ENCODE measurements around the gene FNBP1.

FNBP1 gene

DNA sequence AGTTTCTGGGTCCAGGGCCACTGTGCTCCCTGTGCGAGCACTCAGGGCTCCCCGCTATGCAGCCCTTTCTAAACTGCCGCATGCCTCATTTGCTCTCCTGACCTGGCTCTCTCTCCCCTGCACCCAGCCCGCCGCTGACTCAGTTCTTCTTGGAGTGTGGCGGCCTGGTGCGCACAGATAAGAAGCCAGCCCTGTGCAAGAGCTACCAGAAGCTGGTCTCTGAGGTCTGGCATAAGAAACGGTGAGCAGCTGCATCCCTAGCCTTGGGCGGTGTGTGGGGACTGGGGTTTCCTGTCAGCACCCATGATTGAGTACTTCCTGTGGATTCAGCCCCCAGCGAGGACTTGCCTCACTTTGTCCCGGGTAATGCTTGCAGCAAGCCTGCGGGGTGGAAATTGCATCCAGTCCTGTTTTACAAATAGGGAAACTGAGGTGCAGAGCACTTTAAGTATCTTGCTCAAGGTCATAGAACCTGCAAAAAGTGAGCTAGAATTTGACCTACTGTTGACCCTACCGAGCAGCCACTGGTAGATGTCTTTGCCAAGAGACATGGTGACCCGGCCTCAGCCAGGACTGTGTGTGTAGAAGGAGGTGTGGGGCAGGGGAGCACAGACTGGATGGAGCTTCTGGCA, 179.8 kb downstream of the FNBP1 start:
- no peak overlapping the region for H3K4me3 ChIP-seq (replicated peaks; ENCODE audit: low read depth, low read length)
- TF ChIP-seq, protein P1, sequence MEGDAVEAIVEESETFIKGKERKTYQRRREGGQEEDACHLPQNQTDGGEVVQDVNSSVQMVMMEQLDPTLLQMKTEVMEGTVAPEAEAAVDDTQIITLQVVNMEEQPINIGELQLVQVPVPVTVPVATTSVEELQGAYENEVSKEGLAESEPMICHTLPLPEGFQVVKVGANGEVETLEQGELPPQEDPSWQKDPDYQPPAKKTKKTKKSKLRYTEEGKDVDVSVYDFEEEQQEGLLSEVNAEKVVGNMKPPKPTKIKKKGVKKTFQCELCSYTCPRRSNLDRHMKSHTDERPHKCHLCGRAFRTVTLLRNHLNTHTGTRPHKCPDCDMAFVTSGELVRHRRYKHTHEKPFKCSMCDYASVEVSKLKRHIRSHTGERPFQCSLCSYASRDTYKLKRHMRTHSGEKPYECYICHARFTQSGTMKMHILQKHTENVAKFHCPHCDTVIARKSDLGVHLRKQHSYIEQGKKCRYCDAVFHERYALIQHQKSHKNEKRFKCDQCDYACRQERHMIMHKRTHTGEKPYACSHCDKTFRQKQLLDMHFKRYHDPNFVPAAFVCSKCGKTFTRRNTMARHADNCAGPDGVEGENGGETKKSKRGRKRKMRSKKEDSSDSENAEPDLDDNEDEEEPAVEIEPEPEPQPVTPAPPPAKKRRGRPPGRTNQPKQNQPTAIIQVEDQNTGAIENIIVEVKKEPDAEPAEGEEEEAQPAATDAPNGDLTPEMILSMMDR (IDR thresholded peaks at IDR 0.05; ENCODE audit: low read length, missing control alignments): no peak
- peak; percentile 95 for DNase-seq (ENCODE audit: low read depth)

DNA sequence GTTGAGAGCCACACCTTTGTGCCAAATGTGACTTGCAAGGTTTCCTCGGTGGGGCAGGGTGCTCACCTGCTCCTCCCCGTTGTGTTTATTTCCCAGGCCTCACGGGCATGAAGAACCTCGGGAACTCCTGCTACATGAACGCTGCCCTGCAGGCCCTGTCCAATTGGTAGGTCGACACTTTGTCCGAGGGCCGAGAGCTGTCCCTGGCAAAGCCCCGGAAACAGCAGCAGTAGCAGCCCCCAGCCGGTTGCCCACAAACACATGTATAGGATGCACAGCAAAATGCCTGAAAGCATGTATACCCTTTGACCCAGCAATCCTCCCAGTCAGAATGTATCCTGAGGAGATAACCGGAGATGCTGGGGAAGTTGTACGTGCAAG, 181.6 kb downstream of the FNBP1 start:
- no peak for DNase-seq (ENCODE audit: low read depth)
- H3K4me3 ChIP-seq (replicated peaks; ENCODE audit: low read depth, low read length): no peak overlapping the region
- TF ChIP-seq, protein P1 (IDR thresholded peaks at IDR 0.05; ENCODE audit: low read length, missing control alignments): no peak

DNA sequence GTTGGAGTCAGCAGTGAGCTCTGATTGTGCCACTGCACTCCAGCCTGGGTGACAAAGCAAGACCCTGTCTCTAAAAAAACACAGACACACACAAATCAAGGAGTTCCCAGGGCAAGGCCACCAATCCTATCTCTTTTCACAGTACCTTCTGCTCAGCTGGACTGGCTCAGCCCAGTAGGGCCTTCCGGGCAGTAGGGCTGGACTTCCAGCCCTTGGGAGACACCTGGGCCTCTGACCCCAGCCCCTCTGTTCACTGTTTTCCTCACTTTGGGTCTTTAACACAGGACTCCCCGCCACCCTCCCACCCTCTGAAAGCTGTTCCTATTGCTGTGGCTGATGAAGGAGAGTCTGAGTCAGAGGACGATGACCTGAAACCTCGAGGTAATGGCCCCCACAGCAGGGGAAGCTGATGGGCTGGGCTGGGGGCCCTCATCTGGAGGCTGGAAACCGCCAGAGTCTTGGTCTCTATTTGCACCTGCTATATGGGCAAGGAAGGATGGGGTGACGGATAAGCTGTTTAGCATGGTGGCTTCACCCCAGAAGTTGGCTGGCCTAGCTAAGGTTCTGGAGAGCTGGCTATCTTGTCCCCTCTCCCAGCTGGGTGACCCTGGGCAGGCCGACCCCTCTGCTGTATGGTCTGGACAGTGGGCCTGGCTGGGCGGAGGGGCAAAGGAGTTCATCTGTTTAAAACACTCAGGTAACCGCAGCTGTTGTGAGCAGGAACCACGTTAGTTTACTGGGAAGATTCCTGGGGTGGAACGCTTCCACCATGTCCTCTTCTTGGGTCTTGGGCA, 182.1 kb downstream of the FNBP1 start:
- TF ChIP-seq, protein P1 (IDR thresholded peaks at IDR 0.05; ENCODE audit: low read length, missing control alignments): no peak
- DNase-seq (ENCODE audit: low read depth): no peak
- no peak overlapping the region for H3K4me3 ChIP-seq (replicated peaks; ENCODE audit: low read depth, low read length)

DNA sequence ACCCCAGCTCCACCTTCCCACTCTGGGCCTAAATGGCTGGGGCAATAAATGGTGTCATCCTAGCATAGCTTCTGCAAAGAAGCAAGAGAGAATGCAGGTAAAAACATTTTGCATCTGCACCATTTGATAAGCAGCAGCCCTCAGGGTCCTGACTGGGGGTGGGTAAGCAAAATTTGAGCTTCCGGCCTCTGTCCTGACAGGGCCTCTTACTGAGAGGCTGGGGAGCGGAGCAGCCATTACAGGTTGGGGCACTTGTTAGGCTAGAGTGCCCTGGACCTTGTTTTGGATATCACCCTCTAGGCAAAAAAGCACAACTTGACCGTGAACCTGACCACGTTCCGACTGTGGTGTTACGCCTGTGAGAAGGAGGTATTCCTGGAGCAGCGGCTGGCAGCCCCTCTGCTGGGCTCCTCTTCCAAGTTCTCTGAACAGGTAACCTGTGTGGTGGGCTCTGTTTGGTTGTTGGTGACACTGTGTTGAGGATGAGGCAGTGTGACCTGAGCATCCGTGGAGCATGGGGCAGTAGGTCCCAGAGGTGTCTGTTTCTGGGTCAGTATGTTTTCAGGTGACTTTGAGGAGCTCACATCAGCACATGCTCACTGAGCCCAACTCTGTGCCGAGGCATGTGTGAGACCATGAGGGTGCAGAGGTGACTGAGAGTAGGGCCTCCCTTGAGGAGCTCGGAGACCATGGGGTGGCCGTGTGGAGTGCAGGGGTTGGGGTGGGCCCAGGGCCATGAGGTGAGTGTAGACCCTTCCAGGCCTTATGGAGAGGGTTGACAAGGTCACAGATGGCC, 184.6 kb downstream of the FNBP1 start:
- TF ChIP-seq, protein P1 (IDR thresholded peaks at IDR 0.05; ENCODE audit: low read length, missing control alignments): no peak
- no peak overlapping the region for H3K4me3 ChIP-seq (replicated peaks; ENCODE audit: low read depth, low read length)

DNA sequence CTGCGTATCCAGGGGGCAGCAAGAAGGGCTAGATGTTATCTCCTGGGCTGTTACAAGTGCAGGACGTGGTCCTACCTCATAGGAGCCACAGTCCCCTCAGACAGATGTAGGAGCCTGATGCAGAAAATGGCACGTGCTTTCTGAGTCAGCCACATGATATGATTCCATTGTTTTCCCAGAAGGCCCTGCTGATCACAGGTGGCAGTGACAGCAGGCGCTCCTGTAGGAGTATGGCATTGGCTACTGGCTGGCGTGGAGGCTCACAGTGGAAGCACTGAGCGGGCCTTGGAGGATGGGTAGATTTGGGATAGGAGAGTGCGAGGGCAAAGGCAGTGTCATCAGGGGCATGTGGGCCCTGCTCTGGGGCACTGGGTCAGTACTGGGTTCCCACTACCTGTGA, 185.8 kb downstream of the FNBP1 start:
- TF ChIP-seq, protein P1 (IDR thresholded peaks at IDR 0.05; ENCODE audit: low read length, missing control alignments): no peak
- no peak overlapping the region for H3K4me3 ChIP-seq (replicated peaks; ENCODE audit: low read depth, low read length)
- no peak for DNase-seq (ENCODE audit: low read depth)

More for the DNA sequence above, 184.6 kb downstream of the FNBP1 start:
- no peak for DNase-seq (ENCODE audit: low read depth)

DNA sequence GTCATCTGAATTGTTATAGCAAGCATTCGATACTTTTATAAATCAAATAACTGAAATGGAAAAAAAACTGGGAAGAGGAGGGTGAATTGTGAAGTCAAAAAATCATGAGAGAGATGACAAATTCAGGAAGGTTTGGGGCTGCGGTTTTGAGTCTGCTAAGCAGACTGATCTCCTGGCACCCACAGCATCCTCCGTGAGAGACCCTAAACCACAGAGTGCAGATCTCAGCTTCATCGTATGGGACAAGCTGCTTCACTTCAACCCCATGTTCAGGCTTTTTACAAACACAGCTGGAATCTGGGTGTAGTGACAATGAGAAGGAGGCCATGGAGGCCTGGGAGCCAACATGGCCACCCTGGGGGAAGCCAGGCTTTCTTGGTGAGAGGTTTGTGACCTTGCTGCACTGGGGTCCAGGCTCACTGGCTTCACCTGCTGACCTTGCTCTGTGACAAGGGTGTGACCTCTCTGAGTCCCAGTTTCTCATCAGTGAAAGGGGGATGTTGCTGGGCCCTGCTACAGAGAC, 188.3 kb downstream of the FNBP1 start:
- TF ChIP-seq, protein P1 (IDR thresholded peaks at IDR 0.05; ENCODE audit: low read length, missing control alignments): no peak
- DNase-seq (ENCODE audit: low read depth): no peak
- no peak overlapping the region for H3K4me3 ChIP-seq (replicated peaks; ENCODE audit: low read depth, low read length)
